H1 (cell line): ENCODE data around the gene BCKDHB. TPM values are rescaled to one million over a fixed set of nuclear protein-coding genes. Genes with fewer than 3 reads are reported as not detected.

Experiments used
- CTCF ChIA-PET: fragments of 300-600 bp; sonication (Branson Sonifier 250); formaldehyde crosslinking; loops from one replicate; lab custom pipeline; 2021; ENCODE audit not compliant: partially characterized antibody; lab: Charles Lee
- POLR2A ChIA-PET: fragments of 300-600 bp; sonication (Branson Sonifier 250); formaldehyde crosslinking; loops from one replicate; lab custom pipeline; 2021; ENCODE audit warnings: inconsistent platforms; ENCODE audit not compliant: partially characterized antibody; lab: Charles Lee
- DNase-seq, 2 experiments: peaks; one replicate each; pipeline versions ENCODE4 v3.0.0 to v3.0.0-alpha.2; 2010 to 2022; ENCODE audit warnings: low spot score in 2 of 2, low read depth in 1 of 2, mixed read lengths in 1 of 2
- FAIRE-seq: peaks from 2 replicates; lab custom pipeline; 2011; peaks lifted over from hg19 to GRCh38; lab: Jason Lieb, UNC
- H2AFZ ChIP-seq: 2 replicates; pipeline ENCODE4 v1.8.1; 2012; ENCODE audit warnings: low read length, inconsistent platforms
- H2AK5ac ChIP-seq: 2 replicates; pipeline ENCODE4 v1.6.1; 2013; ENCODE audit warnings: low read depth, low read length
- H2BK120ac ChIP-seq: replicated peaks from 2 replicates; pipeline ENCODE3; 2013; ENCODE audit warnings: low read depth, low read length, inconsistent platforms
- H2BK12ac ChIP-seq: 2 replicates; pipeline ENCODE4 v1.6.1; 2013; ENCODE audit warnings: low read depth, low read length
- H2BK15ac ChIP-seq: 2 replicates; pipeline ENCODE4 v1.6.1; 2013; ENCODE audit warnings: low read length
- H2BK20ac ChIP-seq: 2 replicates; pipeline ENCODE4 v1.6.1; 2013; ENCODE audit warnings: low read length
- H2BK5ac ChIP-seq: 2 replicates; pipeline ENCODE4 v1.6.1; 2013; ENCODE audit warnings: low read depth, low read length
- H3K14ac ChIP-seq: 2 replicates; pipeline ENCODE4 v1.6.1; 2013; ENCODE audit warnings: inconsistent platforms; ENCODE audit not compliant: insufficient read length
- H3K18ac ChIP-seq: 2 replicates; pipeline ENCODE4 v1.6.1; 2013; ENCODE audit warnings: low read length; ENCODE audit errors: extremely low read depth
- H3K23ac ChIP-seq: 2 replicates; pipeline ENCODE4 v1.6.1; 2013; ENCODE audit warnings: inconsistent platforms; ENCODE audit not compliant: insufficient read length
- H3K23me2 ChIP-seq: 2 replicates; pipeline ENCODE4 v1.6.1; 2013; ENCODE audit warnings: low read depth, low read length
- H3K27ac ChIP-seq: 2 replicates; pipeline ENCODE4 v1.6.1; 2011; ENCODE audit warnings: low read depth, low read length, inconsistent platforms
- H3K27me3 ChIP-seq, 4 experiments: replicated peaks in 1 of 4; 1 replicate in 1 of 4; 2 replicates in 3 of 4; pipeline versions ENCODE4 v1.6.1 to v1.8.1; 2011 to 2013; ENCODE audit warnings: low read length in 3 of 4, mild to moderate bottlenecking in 3 of 4, inconsistent platforms in 2 of 4, mixed read lengths in 2 of 4, moderate library complexity in 1 of 4; ENCODE audit not compliant: control insufficient read depth in 3 of 4, insufficient read depth in 3 of 4; ENCODE audit errors: extremely low read depth in 1 of 4
- H3K36me3 ChIP-seq, 4 experiments: 2 replicates each; pipeline versions ENCODE4 v1.6.1 to v1.8.1; 2011 to 2013; ENCODE audit warnings: mild to moderate bottlenecking in 4 of 4, low read length in 3 of 4, moderate library complexity in 2 of 4, control low read depth in 1 of 4, inconsistent platforms in 1 of 4; ENCODE audit not compliant: insufficient read depth in 4 of 4, control insufficient read depth in 2 of 4
- H3K4ac ChIP-seq: replicated peaks from 2 replicates; pipeline ENCODE3; 2013; ENCODE audit warnings: low read length, low read depth, mixed read lengths, inconsistent platforms; ENCODE audit not compliant: insufficient read length
- H3K4me1 ChIP-seq, 4 experiments: replicated peaks in 1 of 4; 1 replicate in 1 of 4; 2 replicates in 3 of 4; pipeline versions ENCODE4 v1.6.1 to v1.8.1; 2011 to 2013; ENCODE audit warnings: low read length in 3 of 4, inconsistent platforms in 2 of 4, mixed read lengths in 1 of 4; ENCODE audit not compliant: insufficient read depth in 4 of 4, control insufficient read depth in 3 of 4
- H3K4me2 ChIP-seq, 2 experiments: 2 replicates each; pipeline versions ENCODE4 v1.6.1 to v1.8.1; 2011 to 2013; ENCODE audit warnings: low read depth in 2 of 2, low read length in 2 of 2, control low read depth in 1 of 2, inconsistent platforms in 1 of 2, mild to moderate bottlenecking in 1 of 2; ENCODE audit not compliant: insufficient read depth in 1 of 2
- H3K4me3 ChIP-seq, 4 experiments: fragments of 200-600, 300-600 bp in 1 of 4; sonication (generic), shearing (Covaris generic), sonication (Bioruptor Twin) in 1 of 4; 2 replicates each; pipeline versions ENCODE4 v1.5.1 to v1.8.1; 2011 to 2016; ENCODE audit warnings: low read length in 4 of 4, low read depth in 3 of 4, control low read depth in 2 of 4, inconsistent platforms in 2 of 4, mild to moderate bottlenecking in 2 of 4, mixed read lengths in 1 of 4, moderate library complexity in 1 of 4; ENCODE audit not compliant: insufficient read depth in 2 of 4; ENCODE audit errors: extremely low read depth in 1 of 4
- H3K56ac ChIP-seq: replicated peaks from 2 replicates; pipeline ENCODE3; 2013; ENCODE audit warnings: low read depth, mild to moderate bottlenecking, mixed read lengths, low read length, inconsistent platforms; ENCODE audit not compliant: insufficient read length
- H3K79me1 ChIP-seq: 2 replicates; pipeline ENCODE4 v1.6.1; 2013; ENCODE audit warnings: low read depth, low read length, control low read depth
- H3K79me2 ChIP-seq, 2 experiments: 2 replicates each; pipeline versions ENCODE4 v1.6.1 to v1.8.1; 2012 to 2013; ENCODE audit warnings: low read length in 2 of 2, mild to moderate bottlenecking in 2 of 2, inconsistent platforms in 1 of 2; ENCODE audit not compliant: insufficient read depth in 2 of 2, control insufficient read depth in 1 of 2
- H3K9ac ChIP-seq, 4 experiments: replicated peaks in 1 of 4; 1 replicate in 1 of 4; 2 replicates in 3 of 4; pipeline versions ENCODE4 v1.6.1 to v1.8.1; 2011 to 2013; ENCODE audit warnings: low read depth in 3 of 4, low read length in 3 of 4, control low read depth in 2 of 4, mild to moderate bottlenecking in 2 of 4, moderate library complexity in 2 of 4, inconsistent platforms in 1 of 4; ENCODE audit errors: extremely low read depth in 1 of 4
- H3K9me3 ChIP-seq, 2 experiments: 2 replicates each; pipeline versions ENCODE4 v1.6.1 to v1.8.1; 2012 to 2013; ENCODE audit warnings: mild to moderate bottlenecking in 2 of 2, moderate library complexity in 2 of 2, control low read depth in 1 of 2, inconsistent platforms in 1 of 2, low read depth in 1 of 2, low read length in 1 of 2, mixed read lengths in 1 of 2; ENCODE audit not compliant: insufficient read depth in 2 of 2
- H4K20me1 ChIP-seq, 2 experiments: replicated peaks in 1 of 2; 2 replicates each; pipeline versions ENCODE3 to v1.8.1; 2011 to 2013; ENCODE audit warnings: inconsistent platforms in 2 of 2, low read length in 2 of 2, mild to moderate bottlenecking in 1 of 2; ENCODE audit not compliant: insufficient read depth in 2 of 2, control insufficient read depth in 1 of 2
- H4K5ac ChIP-seq: 2 replicates; pipeline ENCODE4 v1.6.1; 2013; ENCODE audit warnings: low read length, low read depth, mixed read lengths, inconsistent platforms; ENCODE audit not compliant: insufficient read length
- H4K8ac ChIP-seq: 2 replicates; pipeline ENCODE4 v1.8.0; 2013; ENCODE audit warnings: mild to moderate bottlenecking, moderate library complexity, low read length, inconsistent platforms; ENCODE audit not compliant: insufficient read depth; ENCODE audit errors: extremely low read depth
- H4K91ac ChIP-seq: replicated peaks from 2 replicates; pipeline ENCODE3; 2013; ENCODE audit warnings: low read length, mixed read lengths, inconsistent platforms; ENCODE audit not compliant: insufficient read length
- RNF2 ChIP-seq: fragments of 200-900, 300-1000 bp; sonication (generic); IDR thresholded peaks from 2 replicates; pipeline ENCODE4 v1.7.1; 2016; ENCODE audit warnings: borderline replicate concordance, low read depth, mild to moderate bottlenecking, antibody characterized with exemption, low read length; ENCODE audit not compliant: poor library complexity, severe bottlenecking; ENCODE audit errors: missing control alignments
- WGBS, 2 experiments: shearing (Covaris generic) in 1 of 2; methylation state at CpG; one replicate each; pipeline versions ENCODE4 v1.1.6 to v1.1.7; 2013 to 2015; ENCODE audit warnings: low lambda C conversion rate in 2 of 2, mixed read lengths in 2 of 2, inconsistent platforms in 1 of 2, low coverage in 1 of 2, missing lambda C conversion rate in 1 of 2; ENCODE audit not compliant: insufficient replicate concordance in 2 of 2, insufficient coverage in 1 of 2, insufficient read length in 1 of 2; ENCODE audit errors: extremely low coverage in 1 of 2, missing lambda C conversion rate in 1 of 2; 5-methylcytosine and 5-hydroxymethylcytosine counted together
- polyA plus RNA-seq, 7 experiments: library from polyadenylated mRNA; depleted of rRNA in 3 of 7; stranded (reverse) in 5 of 7; unstranded in 2 of 7; fragments of >200 nt in 5 of 7; fragments of 200-250 nt in 2 of 7; gene quantifications; 1 replicate in 5 of 7; 2 replicates in 1 of 7; 4 replicates in 1 of 7; pipeline versions ENCODE4 v1.2.1 to v1.2.3, GENCODE V29; 2011 to 2013; ENCODE audit warnings: missing spikeins in 2 of 7, mixed read lengths in 2 of 7
- total RNA-seq: library from RNA; stranded (reverse); fragmentation: NEBNext Ultra II Directional; extraction: Animal tissue kit (Norgen Biotek cat#: 25700); gene quantifications from 2 replicates; pipeline ENCODE4 v1.2.1, GENCODE V29; 2021
- TF ChIP-seq, protein P1 (sequence below): IDR thresholded peaks from 2 replicates; pipeline ENCODE4 v1.6.1; 2011; ENCODE audit warnings: low read depth, mild to moderate bottlenecking, low read length; ENCODE audit not compliant: insufficient read depth

Gene BCKDHB
- total and polyA plus RNA-seq, 2 of the 8 experiments (the other 6 are each of a cell fraction or from before 2014, with no cell fraction given) = 22.1 to 30.8 TPM

DNA sequence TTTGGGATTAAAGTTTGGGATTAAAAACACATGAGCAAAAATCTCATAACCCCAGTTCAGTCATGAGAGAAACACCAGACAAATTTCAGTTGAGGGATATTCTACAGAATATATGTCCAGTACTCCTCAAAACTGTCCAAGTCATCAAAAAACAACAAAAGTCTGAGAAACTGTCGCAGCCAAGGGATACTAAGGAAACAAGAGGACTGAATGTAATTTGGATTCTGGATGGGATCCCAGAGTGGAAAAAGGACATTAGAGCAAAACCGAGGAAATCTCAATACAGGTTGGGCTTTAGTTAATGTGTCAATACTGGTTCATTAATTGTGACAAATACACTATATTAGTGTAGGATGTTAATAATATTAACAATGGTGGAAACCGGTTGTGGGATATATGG is 219.3 kb downstream of the BCKDHB start:
- WGBS, 2 experiments = 93% methylated on average over 3 of the region's 3 CpGs; no CpG with 5 or more reads in 1 of the 2 experiments
- CTCF ChIA-PET = no interaction called here
- no peak overlapping the region for H2BK12ac ChIP-seq
- no peak overlapping the region for H4K8ac ChIP-seq
- H4K5ac ChIP-seq = no peak overlapping the region
- no peak overlapping the region for H3K27ac ChIP-seq
- H3K9ac ChIP-seq = no peak overlapping the region
- no peaks in the 10 kb centered on the region for H3K79me1 ChIP-seq
- no peaks in the 10 kb centered on the region for H3K79me2 ChIP-seq
- no peaks in the 10 kb centered on the region for H4K20me1 ChIP-seq
- no peak overlapping the region for H2AK5ac ChIP-seq
- no peak overlapping the region for H3K4me2 ChIP-seq
- H3K4me1 ChIP-seq = peaks cover 0 to 20% (median 11%) of the 10 kb centered on the region in 4 experiments; a peak in 4 of 7 replicates
- no peak overlapping the region for H2BK20ac ChIP-seq
- H3K36me3 ChIP-seq = no peaks in the 10 kb centered on the region
- POLR2A ChIA-PET = no interaction called here
- no peaks in the 10 kb centered on the region for H3K23me2 ChIP-seq
- no peak overlapping the region for H2AFZ ChIP-seq
- no peak overlapping the region for H3K23ac ChIP-seq
- H3K4me3 ChIP-seq = no peak overlapping the region
- no peak overlapping the region for H2BK5ac ChIP-seq
- DNase-seq = no peak
- H3K18ac ChIP-seq = no peak overlapping the region
- no peaks in the 10 kb centered on the region for H3K27me3 ChIP-seq
- H3K14ac ChIP-seq = no peak overlapping the region
- FAIRE-seq = no peak
- TF ChIP-seq, protein P1, sequence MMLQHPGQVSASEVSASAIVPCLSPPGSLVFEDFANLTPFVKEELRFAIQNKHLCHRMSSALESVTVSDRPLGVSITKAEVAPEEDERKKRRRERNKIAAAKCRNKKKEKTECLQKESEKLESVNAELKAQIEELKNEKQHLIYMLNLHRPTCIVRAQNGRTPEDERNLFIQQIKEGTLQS = no peak
- no peak for TF ChIP-seq RNF2
- no peaks in the 10 kb centered on the region for H3K9me3 ChIP-seq
- no peak overlapping the region for H2BK15ac ChIP-seq
- H2BK120ac ChIP-seq = no peak overlapping the region
- no peak overlapping the region for H3K56ac ChIP-seq
- no peak overlapping the region for H3K4ac ChIP-seq
- H4K91ac ChIP-seq = no peak overlapping the region
